ENCODE results near the gene OAS1.
"Not testable (repeated sequence)": the region's sequence is repeated elsewhere in the genome, so short reads cannot be mapped to it uniquely, and the experiment has no call there.

OAS1 gene

DNA sequence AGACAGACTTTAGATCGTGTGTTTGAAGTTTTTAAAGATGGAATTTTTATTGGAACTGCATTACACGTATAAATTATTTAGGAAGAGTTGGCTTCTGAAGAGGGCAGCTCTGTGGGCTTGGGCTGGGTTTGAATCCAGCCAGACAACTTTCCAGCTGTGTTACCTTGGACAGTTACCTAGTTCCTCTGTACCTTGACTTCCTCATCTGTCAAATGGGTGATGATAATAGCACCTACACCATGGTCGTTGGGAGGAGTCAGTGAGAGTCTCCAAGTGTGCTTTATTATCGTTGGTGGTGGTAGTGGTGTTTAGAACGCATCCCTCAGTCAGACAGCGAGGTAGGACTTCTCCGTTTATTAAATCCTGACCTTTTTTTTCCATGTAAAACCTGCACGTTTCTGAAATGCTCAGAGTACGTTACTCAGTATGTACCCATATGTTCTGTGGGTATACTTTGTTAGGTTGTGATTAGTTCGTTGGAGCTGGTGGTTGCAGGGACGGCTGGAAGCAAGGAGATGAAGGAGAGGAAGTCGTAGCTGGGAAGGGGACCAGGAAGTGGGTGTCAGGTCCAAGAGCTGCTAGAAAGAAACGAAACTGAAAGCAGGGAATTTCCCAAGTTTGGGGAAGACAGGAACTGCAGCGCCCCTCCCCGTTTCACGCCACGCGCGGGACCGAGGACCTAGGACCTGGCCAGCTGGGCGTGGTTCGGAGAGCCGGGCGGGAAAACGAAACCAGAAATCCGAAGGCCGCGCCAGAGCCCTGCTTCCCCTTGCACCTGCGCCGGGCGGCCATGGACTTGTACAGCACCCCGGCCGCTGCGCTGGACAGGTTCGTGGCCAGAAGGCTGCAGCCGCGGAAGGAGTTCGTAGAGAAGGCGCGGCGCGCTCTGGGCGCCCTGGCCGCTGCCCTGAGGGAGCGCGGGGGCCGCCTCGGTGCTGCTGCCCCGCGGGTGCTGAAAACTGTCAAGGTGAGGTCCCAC is 31.3 kb downstream of the OAS1 start, which contains the start of gene OAS3:
TSS of gene OAS3 (plus strand) at position 734 of the 979 bp plus-strand sequence. CDS start at position 791, 57 bp downstream.
- FAIRE-seq, result no peak

DNA sequence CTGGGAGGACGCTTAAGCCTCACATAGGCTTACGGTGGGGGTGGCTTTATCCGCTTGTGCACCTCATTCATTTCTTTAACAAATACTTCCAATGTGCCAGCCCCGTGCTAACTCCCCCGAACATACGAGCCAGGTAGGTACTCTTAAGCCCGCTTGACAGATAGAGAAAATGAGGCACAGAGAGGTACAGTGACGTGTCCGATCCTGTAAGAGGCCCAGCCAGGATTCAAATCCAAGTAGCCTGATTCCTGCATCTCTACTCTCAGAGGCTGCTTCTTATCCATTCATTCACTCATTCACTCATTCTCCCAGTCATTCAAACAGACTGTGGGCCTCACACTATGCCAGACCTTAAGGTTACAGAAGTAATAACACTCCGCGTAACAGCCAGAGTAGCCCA is 32.0 kb downstream of the OAS1 start:
- no peak for FAIRE-seq

DNA sequence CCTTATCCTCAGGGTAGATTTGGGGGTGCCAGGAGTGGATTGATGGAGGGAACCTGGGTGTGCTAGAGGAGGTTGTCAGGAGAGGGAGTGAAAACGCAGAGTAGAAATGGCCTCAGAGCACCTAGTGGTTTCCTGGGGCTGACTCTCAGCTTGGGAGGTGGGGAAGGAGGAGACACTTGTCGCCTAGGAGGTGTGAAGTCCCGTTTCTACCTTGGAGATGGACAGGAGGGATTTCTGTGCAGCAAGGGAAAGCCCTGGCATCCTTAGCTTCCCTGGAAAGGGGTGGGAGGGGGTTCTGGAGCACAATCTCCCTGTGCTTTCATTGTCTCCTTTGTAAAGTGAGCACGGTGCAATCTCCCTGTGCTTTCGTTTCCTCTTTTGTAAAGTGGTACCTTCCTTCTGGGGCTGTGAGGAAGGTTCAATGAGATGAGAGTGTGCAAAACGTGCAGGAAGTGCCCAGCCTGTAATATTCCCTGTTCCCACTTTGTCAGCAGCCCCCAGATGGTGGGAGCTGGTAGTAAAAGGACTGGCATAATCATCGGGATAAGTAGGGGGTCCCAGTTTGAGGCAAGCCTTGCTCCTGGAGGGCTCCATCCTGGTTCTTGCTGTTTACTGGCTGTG is 33.1 kb downstream of the OAS1 start:
- FAIRE-seq, result no peak

DNA sequence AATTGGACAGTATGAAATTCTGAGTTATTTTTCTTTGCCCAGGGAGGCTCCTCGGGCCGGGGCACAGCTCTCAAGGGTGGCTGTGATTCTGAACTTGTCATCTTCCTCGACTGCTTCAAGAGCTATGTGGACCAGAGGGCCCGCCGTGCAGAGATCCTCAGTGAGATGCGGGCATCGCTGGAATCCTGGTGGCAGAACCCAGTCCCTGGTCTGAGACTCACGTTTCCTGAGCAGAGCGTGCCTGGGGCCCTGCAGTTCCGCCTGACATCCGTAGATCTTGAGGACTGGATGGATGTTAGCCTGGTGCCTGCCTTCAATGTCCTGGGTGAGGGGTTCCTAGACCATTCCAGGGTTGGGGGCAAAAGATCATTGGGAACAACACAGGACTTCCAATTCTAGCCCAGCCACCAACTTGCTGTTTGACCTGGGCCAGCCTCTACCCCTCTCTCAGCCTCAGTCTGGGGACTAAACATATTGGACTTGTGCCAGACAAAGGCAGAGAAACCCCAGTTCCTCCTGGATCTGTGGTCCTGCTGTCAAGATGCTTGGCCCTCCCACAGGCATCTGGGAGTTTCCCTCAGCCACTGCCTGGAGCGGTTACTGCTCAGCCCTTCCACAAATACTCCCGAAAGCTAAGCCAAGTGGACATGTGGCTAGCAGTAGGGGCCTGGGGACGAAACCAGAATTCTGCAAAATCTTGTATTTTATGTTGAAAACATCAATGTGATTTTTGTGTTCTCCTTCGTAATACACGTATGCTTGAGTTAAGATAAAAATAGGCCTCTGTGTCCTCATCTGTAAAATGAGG is 35.0 kb downstream of the OAS1 start:
- FAIRE-seq, result no peak

DNA sequence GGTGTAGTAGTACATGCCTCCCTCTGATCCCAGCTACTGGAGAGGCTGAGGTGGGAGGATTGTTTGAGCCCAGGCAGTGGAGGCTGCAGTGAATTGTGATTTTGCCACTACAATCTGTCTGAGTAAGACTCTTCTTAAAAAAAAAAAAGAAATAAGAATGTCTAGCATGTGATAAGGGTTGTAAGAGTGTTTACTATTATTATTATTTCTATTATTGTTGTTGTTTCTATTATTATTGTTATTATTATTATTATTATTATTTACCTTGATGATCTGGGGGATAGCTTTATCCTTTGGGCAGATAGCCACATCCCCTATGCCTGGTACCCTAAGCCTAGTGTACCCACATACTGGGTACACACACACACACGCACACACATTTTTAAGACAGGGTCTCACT is 35.8 kb downstream of the OAS1 start:
- FAIRE-seq, result no peak

DNA sequence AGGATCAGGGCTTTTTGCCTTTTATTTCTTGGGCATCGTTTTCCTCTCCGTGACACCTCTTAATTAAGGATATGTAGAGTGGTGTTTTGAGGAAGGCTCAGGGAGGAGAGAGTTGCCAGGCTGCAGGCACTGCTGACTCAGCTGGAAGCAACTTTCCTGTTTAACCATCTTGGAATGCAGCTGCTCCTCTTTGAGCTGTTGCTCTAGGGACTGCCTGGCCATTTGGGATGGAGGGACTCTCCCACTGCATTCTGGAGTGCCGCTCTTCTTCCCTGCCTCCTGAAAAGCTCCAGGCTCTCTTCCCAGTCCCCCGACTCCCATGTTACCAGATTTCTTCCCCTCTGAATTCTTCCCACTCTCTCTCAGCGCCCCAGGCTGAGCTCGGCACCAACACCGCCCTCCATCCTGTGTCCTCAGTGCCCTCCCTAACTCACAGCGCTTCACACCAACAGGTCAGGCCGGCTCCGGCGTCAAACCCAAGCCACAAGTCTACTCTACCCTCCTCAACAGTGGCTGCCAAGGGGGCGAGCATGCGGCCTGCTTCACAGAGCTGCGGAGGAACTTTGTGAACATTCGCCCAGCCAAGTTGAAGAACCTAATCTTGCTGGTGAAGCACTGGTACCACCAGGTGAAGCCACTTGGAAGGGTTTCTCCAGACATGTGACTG is 37.4 kb downstream of the OAS1 start:
- no peak for FAIRE-seq

DNA sequence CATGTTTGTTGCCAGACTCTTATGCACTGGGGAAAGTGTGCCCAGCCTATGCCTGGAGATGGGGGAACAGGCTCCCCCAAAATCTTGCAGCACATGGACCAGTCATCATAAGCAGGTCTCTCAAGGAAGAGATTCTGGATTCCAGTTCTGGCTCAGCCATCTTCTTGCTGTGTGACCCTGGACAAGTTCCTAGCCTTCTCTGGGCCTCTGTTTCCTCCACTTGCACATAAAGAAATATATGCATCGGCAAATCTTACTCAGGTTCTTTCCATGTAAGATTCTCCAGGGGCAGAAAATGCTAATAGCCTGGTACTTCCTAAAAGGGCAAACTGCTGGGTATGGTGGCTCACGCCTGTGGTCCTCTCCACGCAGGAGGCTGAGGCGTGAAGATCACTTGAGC is 38.8 kb downstream of the OAS1 start:
- FAIRE-seq, result no peak

DNA sequence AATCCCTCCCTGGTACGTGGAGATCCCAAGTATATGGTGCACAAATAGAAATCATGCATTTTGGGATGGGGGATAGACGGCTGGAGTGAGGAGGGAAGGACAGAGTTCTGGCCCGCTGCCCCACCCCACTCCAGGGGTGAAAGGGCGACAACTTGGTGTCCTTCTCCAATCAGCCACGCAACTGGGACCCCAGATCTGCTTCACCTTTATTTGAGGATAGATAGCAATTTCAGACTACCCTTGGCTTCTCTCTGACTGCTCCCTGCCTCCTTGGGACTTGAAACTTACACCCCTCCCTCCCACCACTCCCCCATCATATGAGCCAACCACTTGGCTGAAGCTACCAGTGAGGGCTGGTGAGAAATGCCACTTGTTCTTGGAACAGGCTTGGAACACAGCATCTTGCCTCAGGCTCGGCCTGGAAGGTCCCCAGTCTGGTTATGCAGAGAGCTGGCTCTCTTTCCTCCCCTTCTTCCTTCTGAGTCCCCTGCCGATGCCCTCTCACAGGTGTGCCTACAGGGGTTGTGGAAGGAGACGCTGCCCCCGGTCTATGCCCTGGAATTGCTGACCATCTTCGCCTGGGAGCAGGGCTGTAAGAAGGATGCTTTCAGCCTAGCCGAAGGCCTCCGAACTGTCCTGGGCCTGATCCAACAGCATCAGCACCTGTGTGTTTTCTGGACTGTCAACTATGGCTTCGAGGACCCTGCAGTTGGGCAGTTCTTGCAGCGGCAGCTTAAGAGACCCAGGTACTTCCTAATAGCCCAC is 39.7 kb downstream of the OAS1 start:
- no peak for FAIRE-seq

DNA sequence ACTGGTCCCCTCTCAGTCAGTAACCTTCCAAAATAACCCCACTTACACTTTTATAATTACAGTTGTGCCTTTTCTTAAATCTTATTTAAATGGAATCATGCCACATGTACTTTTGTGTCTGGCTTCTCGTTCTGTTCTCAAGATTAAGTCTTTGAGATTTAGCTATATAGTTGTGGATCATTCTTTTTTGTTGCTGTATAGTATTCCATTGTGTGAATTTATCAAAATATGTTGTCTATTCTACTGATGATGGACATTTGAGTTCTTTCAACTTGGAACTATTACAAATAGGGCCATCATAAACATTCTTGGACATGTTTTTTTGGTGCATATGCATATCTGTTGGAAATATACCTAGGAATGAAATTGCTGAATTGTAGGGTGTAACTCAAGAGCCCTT is 40.6 kb downstream of the OAS1 start:
- FAIRE-seq, result no peak

DNA sequence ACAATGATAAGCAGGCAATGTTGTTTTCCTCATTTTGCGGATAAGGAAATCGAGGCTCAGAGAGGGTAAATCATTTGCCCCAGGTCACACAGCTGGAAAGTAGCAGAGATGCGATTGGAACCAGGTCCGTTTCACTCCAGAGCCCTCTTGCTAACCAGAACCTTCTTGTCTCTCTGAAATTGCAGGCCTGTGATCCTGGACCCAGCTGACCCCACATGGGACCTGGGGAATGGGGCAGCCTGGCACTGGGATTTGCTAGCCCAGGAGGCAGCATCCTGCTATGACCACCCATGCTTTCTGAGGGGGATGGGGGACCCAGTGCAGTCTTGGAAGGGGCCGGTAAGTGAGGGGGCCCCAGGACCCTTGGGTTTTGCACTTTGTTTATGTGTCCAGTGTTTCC is 41.0 kb downstream of the OAS1 start:
- no peak for FAIRE-seq

DNA sequence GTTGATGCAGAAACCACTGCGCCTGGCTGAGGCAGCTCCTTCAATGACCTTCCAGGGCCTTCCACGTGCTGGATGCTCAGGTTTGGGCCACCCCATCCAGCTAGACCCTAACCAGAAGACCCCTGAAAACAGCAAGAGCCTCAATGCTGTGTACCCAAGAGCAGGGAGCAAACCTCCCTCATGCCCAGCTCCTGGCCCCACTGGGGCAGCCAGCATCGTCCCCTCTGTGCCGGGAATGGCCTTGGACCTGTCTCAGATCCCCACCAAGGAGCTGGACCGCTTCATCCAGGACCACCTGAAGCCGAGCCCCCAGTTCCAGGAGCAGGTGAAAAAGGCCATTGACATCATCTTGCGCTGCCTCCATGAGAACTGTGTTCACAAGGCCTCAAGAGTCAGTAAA is 42.0 kb downstream of the OAS1 start:
- FAIRE-seq, result no peak

DNA sequence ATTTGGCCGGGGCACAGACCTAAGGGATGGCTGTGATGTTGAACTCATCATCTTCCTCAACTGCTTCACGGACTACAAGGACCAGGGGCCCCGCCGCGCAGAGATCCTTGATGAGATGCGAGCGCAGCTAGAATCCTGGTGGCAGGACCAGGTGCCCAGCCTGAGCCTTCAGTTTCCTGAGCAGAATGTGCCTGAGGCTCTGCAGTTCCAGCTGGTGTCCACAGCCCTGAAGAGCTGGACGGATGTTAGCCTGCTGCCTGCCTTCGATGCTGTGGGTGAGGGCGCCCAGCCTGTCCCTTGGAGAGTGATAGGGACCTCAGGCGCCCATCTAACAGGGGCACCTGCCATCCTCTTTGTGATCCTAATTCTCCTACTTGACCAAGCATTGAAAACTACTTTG is 43.9 kb downstream of the OAS1 start:
- FAIRE-seq, result no peak

DNA sequence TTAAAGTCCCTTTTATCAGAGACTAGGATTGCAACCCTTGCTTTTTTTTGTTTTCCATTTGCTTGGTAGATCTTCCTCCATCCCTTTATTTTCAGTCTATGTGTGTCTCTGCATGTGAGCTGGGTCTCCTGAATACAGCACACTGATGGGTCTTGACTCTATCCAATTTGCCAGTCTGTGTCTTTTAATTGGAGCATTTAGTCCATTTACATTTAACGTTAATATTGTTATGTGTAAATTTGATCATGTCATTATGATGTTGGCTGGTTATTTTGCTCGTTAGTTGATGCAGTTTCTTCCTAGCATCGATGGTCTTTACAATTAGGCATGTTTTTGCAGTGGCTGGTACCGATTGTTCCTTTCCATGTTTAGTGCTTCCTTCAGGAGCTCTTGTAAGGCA is 50.4 kb downstream of the OAS1 start:
- FAIRE-seq, result not testable (repeated sequence)

DNA sequence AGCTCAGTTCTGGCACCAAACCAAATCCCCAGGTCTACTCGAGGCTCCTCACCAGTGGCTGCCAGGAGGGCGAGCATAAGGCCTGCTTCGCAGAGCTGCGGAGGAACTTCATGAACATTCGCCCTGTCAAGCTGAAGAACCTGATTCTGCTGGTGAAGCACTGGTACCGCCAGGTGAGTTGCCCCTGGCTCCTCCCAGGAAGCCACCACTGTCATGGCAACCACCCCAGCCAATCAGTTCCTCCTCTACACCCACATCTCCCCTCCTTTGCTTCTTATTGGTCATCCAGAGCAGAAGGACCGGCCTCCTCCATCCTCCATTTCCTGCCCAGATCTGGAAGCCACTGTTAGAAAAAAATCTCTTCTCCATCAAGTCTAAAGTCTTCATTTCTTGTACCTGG is 54.3 kb downstream of the OAS1 start:
- FAIRE-seq, result no peak

DNA sequence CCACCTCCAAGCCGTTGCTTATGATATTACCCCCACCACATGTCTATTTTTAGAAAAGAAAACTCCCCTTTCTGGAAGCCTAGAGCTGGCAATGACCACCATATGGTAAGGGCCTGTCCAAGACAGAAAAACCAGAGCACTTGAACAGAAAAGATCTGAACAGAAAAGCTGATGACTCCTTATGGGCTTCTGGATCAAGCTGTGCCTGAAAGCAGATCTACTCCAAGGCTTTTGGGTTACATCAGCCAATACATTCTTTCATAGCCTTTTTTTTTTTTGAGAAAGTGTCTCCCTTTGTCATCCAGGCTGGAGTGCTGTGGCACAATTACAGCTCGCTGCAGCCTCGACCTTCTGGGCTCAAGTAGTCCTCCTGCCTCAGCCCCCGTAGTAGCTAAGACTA is 54.8 kb downstream of the OAS1 start:
- no peak for FAIRE-seq

DNA sequence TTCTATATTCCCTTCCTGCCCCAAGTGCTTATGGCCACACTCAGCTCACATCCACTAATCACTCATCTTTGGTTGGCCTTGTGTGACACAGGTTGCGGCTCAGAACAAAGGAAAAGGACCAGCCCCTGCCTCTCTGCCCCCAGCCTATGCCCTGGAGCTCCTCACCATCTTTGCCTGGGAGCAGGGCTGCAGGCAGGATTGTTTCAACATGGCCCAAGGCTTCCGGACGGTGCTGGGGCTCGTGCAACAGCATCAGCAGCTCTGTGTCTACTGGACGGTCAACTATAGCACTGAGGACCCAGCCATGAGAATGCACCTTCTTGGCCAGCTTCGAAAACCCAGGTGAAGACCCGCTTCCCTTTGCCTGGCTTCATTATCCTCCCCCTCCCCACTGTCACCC is 55.8 kb downstream of the OAS1 start:
- FAIRE-seq, result no peak

DNA sequence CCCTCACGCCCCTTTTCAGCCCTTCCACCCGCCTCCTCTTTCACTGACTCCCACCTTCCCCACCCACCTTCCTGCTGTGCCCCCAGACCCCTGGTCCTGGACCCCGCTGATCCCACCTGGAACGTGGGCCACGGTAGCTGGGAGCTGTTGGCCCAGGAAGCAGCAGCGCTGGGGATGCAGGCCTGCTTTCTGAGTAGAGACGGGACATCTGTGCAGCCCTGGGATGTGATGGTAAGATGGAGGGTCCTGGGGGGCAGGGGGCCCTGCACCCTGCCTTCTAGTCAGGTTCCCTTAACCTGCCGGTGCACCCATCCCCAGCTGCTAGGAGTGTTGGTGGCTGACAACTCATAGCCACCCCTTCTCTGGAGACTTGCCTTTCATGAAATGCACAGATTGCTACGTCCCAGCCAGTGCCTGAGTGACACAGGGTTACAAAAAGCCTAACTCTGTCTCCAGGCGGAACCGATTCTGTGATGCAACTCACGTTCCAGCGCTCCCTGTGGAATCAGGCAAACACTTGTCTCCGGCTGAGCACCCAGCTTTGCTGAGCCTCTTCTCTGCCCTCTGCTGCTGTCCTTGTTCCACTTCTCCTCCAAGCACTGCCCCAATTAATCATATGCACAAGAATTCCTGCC is 56.6 kb downstream of the OAS1 start:
- no peak for FAIRE-seq

DNA sequence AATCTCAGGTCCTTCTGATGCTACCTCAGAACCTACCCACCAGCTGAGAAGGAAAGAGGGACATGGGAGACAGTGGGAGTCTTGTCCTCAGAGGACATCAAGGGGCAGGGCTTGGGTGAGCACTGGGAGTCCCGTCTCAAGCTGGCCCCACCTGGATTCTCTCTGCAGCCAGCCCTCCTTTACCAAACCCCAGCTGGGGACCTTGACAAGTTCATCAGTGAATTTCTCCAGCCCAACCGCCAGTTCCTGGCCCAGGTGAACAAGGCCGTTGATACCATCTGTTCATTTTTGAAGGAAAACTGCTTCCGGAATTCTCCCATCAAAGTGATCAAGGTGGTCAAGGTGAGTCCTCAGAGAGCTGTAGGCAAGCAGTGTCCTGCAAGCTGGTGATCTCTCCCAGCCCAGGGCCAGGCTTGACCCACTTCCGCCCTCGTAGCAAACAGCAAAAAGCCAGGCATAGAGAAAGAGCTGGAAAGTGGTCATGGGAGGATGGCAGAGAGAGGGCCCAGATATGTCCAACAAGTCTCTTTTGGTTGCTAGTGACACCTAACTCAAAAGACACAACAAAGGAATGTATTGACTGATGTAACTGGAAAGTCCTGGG is 57.4 kb downstream of the OAS1 start:
- FAIRE-seq, result no peak

DNA sequence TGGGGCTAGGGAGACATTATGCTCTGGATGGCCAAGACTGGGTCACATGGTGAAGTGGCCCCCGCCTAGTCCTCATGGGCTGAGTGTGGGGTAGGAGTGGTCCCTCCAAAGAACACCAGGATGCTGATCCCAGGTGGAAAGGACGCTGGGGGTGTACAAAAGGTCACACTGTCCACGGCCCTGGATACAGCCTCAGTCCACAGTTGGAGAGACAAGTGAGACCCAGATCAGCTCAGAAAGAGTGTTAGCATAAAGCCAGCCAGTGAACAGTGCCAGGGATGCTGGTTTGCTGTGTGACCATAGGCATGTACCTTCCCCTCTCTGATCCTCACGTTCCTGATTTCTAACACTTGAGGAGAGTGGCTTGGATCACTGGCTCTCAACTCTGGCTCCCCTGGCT is 58.2 kb downstream of the OAS1 start:
- no peak for FAIRE-seq

DNA sequence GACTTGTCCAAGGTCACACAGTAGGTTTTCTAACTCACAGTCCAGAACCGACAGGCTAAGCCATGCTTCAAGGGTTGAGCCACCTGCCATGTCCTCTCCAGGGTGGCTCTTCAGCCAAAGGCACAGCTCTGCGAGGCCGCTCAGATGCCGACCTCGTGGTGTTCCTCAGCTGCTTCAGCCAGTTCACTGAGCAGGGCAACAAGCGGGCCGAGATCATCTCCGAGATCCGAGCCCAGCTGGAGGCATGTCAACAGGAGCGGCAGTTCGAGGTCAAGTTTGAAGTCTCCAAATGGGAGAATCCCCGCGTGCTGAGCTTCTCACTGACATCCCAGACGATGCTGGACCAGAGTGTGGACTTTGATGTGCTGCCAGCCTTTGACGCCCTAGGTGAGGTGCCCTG is 58.9 kb downstream of the OAS1 start:
- FAIRE-seq, result no peak

DNA sequence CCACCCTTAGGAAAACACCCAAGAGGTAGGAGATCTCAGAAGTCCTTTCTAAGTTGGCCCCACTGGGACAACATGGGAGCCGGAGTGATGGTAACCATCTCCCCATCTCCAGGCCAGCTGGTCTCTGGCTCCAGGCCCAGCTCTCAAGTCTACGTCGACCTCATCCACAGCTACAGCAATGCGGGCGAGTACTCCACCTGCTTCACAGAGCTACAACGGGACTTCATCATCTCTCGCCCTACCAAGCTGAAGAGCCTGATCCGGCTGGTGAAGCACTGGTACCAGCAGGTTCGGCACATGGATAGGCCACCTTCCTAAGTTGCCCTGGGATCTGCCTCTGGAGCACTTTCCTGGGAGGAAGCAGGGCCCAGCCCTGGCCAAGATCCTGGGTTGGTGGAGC is 60.5 kb downstream of the OAS1 start:
- FAIRE-seq, result no peak

Data from islet of Langerhans (tissue), 1 donor.